ENCODE data around the gene ORAI3.

The ORAI3 gene

GRCh38 chr16:30918614-30919013, 30.3 kb upstream of the ORAI3 start:
- no peak for DNase-seq (ENCODE audit: low read depth)
- no peak overlapping the region for H3K4me3 ChIP-seq (replicated peaks; ENCODE audit: low read depth, low read length)
- TF ChIP-seq CTCF (IDR thresholded peaks at IDR 0.05; ENCODE audit: low read length, missing control alignments) = no peak

GRCh38 chr16:30920891-30921290, 28.0 kb upstream of the ORAI3 start:
- no peak for DNase-seq (ENCODE audit: low read depth)
- no peak for TF ChIP-seq CTCF (IDR thresholded peaks at IDR 0.05; ENCODE audit: low read length, missing control alignments)
- H3K4me3 ChIP-seq (replicated peaks; ENCODE audit: low read depth, low read length) = no peak overlapping the region

GRCh38 chr16:30921459-30921747, 27.5 kb upstream of the ORAI3 start:
- H3K4me3 ChIP-seq (replicated peaks; ENCODE audit: low read depth, low read length) = peak overlapping the region; percentile 60
- no peak for TF ChIP-seq CTCF (IDR thresholded peaks at IDR 0.05; ENCODE audit: low read length, missing control alignments)

GRCh38 chr16:30921748-30922419, 27.0 kb upstream of the ORAI3 start:
- H3K4me3 ChIP-seq (replicated peaks; ENCODE audit: low read depth, low read length) = peak overlapping the region; percentile 60
- DNase-seq (ENCODE audit: low read depth) = peak; percentile 92
- peak; percentile 92 for TF ChIP-seq CTCF (IDR thresholded peaks at IDR 0.05; ENCODE audit: low read length, missing control alignments)

More at GRCh38 chr16:30921459-30921747, 27.5 kb upstream of the ORAI3 start:
- no peak for DNase-seq (ENCODE audit: low read depth)

- peak; percentile 100 for DNase-seq (ENCODE audit: low read depth)
- H3K4me3 ChIP-seq (replicated peaks; ENCODE audit: low read depth, low read length) = peak overlapping the region; percentile 69
- TF ChIP-seq CTCF (IDR thresholded peaks at IDR 0.05; ENCODE audit: low read length, missing control alignments) = no peak
These were observed 26.4 kb upstream of the ORAI3 start for GRCh38 chr16:30922420-30922959.

- H3K4me3 ChIP-seq (replicated peaks; ENCODE audit: low read depth, low read length) = peak overlapping the region; percentile 69
- DNase-seq (ENCODE audit: low read depth) = peak; percentile 100
- TF ChIP-seq CTCF (IDR thresholded peaks at IDR 0.05; ENCODE audit: low read length, missing control alignments) = no peak
These were observed 25.8 kb upstream of the ORAI3 start for GRCh38 chr16:30922960-30923535.
